ENCODE results near the gene TEX29.

TEX29 gene

DNA sequence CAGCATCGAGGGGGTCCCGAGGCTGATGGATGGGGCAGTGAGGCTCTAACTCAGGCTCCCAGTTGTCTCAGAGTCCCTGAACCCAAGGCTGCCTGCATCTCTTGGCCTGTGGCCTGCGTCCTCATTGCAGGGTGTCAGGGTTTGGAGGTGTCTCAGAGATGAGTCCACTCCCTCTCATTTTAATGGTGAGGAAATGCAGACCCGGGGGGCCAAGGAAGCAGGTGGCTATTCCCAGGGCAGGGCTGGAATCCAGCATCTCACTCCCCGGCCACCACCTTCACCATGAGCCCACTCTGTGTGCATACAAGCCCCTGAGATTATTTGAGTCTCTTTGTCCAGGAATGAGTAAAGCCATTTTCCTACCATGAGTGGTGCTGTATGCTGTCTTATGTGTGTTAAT is 21.4 kb downstream of the TEX29 start:
- no peak overlapping the region for H3K4me2 ChIP-seq
- H3K4me3 ChIP-seq (IDR thresholded peaks at IDR 0.05; ENCODE audit: insufficient read depth, low read depth, low read length), result no peak overlapping the region
- no peaks in the 10 kb centered on the region for H4K20me1 ChIP-seq (ENCODE audit: insufficient read depth)
- no peaks in the 10 kb centered on the region for H3K27me3 ChIP-seq (ENCODE audit: insufficient read depth, low read depth)
- H2AFZ ChIP-seq (ENCODE audit: low read depth), result no peak overlapping the region
- H3K9ac ChIP-seq, result no peak overlapping the region
- TF ChIP-seq, protein P1, sequence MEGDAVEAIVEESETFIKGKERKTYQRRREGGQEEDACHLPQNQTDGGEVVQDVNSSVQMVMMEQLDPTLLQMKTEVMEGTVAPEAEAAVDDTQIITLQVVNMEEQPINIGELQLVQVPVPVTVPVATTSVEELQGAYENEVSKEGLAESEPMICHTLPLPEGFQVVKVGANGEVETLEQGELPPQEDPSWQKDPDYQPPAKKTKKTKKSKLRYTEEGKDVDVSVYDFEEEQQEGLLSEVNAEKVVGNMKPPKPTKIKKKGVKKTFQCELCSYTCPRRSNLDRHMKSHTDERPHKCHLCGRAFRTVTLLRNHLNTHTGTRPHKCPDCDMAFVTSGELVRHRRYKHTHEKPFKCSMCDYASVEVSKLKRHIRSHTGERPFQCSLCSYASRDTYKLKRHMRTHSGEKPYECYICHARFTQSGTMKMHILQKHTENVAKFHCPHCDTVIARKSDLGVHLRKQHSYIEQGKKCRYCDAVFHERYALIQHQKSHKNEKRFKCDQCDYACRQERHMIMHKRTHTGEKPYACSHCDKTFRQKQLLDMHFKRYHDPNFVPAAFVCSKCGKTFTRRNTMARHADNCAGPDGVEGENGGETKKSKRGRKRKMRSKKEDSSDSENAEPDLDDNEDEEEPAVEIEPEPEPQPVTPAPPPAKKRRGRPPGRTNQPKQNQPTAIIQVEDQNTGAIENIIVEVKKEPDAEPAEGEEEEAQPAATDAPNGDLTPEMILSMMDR (conservative IDR thresholded peaks at IDR 0.05; ENCODE audit: low read depth, low read length), result no peak
- H3K27ac ChIP-seq, result no peak overlapping the region
- no peaks in the 10 kb centered on the region for H3K4me1 ChIP-seq (ENCODE audit: low read depth, poor library complexity, severe bottlenecking)
- no peaks in the 10 kb centered on the region for H3K36me3 ChIP-seq (ENCODE audit: insufficient read depth)
- H3K79me2 ChIP-seq (ENCODE audit: insufficient read depth, low read depth), result no peaks in the 10 kb centered on the region

DNA sequence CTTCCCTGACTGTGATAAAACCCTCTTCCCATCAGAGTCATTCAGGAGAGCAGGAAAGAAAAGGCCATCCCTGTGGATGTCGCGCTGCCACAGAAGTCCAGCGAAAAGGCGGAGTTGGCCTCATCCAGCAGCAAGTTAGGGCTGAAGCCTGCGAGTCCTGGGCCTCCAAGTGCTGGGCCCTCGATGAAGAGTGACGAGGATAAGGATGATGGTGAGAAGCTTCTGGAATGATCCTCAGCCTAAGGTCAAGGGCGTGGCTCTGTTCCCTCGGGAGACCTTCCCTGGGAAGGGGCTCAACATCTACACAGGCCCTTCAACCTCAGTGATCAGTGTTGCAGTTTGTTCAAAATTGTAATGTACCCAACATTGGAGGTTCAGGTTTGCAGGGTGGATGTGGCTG is 22.3 kb downstream of the TEX29 start:
- Histone ChIP-seq H3K4me1 (ENCODE audit: low read depth, poor library complexity, severe bottlenecking) (no peaks in the 10 kb centered on the region), H3K9ac (no peak overlapping the region), H4K20me1 (ENCODE audit: insufficient read depth) (no peaks in the 10 kb centered on the region), H3K27ac (no peak overlapping the region), H3K27me3 (ENCODE audit: insufficient read depth, low read depth) (no peaks in the 10 kb centered on the region), H3K36me3 (ENCODE audit: insufficient read depth) (no peaks in the 10 kb centered on the region), H3K4me3 (IDR thresholded peaks at IDR 0.05; ENCODE audit: insufficient read depth, low read depth, low read length) (no peak overlapping the region), H3K4me2 (no peak overlapping the region), H2AFZ (ENCODE audit: low read depth) (no peak overlapping the region), H3K79me2 (ENCODE audit: insufficient read depth, low read depth) (no peaks in the 10 kb centered on the region)
- TF ChIP-seq, protein P1 (conservative IDR thresholded peaks at IDR 0.05; ENCODE audit: low read depth, low read length), result no peak

DNA sequence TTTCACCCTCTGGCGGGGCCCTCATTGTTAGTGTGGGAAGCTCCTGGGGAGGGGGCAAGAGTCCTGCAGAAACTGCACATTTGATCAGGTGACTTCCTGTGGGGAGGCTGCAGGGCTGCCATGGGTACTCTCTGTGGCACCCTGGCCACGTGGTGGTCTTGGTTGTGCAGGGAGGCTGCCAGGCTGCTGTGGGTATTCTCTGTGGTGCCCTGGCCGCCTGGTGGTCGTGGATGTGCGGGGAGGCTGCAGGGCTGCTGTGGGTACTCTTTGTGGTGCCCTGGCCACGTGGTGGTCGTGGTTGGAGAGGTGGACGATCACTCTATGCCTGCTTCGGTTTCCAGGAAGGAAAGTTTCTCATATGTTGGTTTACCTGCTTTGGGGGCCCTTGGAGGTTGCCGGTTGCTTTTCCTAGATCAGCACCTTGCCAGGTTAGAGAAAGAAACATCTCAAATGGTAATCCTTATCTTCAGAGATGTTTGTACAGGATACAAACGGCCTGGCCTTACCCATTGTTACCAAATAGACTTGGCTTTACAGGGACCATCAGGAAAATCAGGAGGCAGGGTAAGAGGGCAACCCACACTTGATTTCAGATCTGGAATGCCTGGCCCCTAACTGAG is 22.9 kb downstream of the TEX29 start:
- no peaks in the 10 kb centered on the region for H3K4me1 ChIP-seq (ENCODE audit: low read depth, poor library complexity, severe bottlenecking)
- H2AFZ ChIP-seq (ENCODE audit: low read depth), result no peak overlapping the region
- no peaks in the 10 kb centered on the region for H3K79me2 ChIP-seq (ENCODE audit: insufficient read depth, low read depth)
- no peaks in the 10 kb centered on the region for H4K20me1 ChIP-seq (ENCODE audit: insufficient read depth)
- H3K4me3 ChIP-seq (IDR thresholded peaks at IDR 0.05; ENCODE audit: insufficient read depth, low read depth, low read length), result no peak overlapping the region
- H3K36me3 ChIP-seq (ENCODE audit: insufficient read depth), result no peaks in the 10 kb centered on the region
- TF ChIP-seq, protein P1 (conservative IDR thresholded peaks at IDR 0.05; ENCODE audit: low read depth, low read length), result no peak
- H3K27me3 ChIP-seq (ENCODE audit: insufficient read depth, low read depth), result no peaks in the 10 kb centered on the region
- H3K9ac ChIP-seq, result no peak overlapping the region
- H3K27ac ChIP-seq, result no peak overlapping the region
- H3K4me2 ChIP-seq, result no peak overlapping the region

DNA sequence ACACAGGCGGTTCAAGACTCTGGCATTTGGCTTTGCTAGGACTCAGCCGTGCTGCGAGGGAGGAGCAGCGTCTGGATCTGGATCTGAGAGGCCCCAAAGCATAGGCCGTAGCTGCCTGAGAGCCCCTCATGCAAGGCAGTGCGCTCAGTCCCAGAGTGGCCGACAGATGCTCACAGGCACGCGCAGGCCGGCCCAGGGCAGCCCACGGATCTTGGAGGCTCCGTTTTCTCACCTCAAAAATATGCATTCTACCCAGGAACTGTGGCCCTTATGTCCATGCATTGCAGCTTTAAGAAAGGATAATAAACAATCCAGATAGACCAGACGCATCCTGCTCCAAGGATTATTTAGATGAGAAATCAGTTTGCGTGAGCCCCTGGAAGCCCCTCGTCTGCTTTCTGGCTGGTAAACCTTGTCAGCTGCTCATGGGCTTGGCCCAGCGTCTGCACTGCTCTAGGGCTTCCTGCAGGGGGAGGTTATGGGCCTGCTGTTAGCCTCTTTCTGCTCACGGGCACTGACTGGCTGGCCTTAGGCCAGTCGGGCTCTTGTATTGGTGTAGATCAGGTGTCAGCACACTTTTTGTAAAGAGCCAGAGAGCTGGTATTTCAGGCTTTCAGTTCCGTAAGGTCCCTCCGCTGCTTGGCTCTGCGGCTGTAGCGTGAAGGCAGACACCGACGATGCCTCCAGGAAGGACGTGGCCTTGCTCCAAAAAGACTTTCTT is 24.2 kb downstream of the TEX29 start:
- Histone ChIP-seq H3K4me3 (IDR thresholded peaks at IDR 0.05; ENCODE audit: insufficient read depth, low read depth, low read length) (no peak overlapping the region), H3K4me2 (no peak overlapping the region), H3K4me1 (ENCODE audit: low read depth, poor library complexity, severe bottlenecking) (no peaks in the 10 kb centered on the region), H3K27ac (no peak overlapping the region), H4K20me1 (ENCODE audit: insufficient read depth) (no peaks in the 10 kb centered on the region), H3K9ac (no peak overlapping the region), H2AFZ (ENCODE audit: low read depth) (no peak overlapping the region), H3K27me3 (ENCODE audit: insufficient read depth, low read depth) (no peaks in the 10 kb centered on the region), H3K36me3 (ENCODE audit: insufficient read depth) (no peaks in the 10 kb centered on the region), H3K79me2 (ENCODE audit: insufficient read depth, low read depth) (no peaks in the 10 kb centered on the region)
- TF ChIP-seq, protein P1 (conservative IDR thresholded peaks at IDR 0.05; ENCODE audit: low read depth, low read length), result no peak

Data from KMS-11 (cell line).